ENCODE results near the gene CALN1. TPM values are rescaled to one million over a fixed set of nuclear protein-coding genes. Genes with fewer than 3 reads are reported as not detected.
A peak's percentile ranks its signal among the peaks of the same experiment; 100 is the strongest.

The CALN1 gene
- total RNA-seq, 1 donor from 2014 or later = not detected

GRCh38 chr7:71768450-71768849 is 643.7 kb downstream of the CALN1 start:
- H3K4me1 Mint-ChIP-seq (ENCODE audit: unreplicated experiment) = no peaks in the 10 kb centered on the region
- H3K27ac Mint-ChIP-seq (ENCODE audit: unreplicated experiment) = no peak overlapping the region
- DNase-seq (ENCODE audit: extremely low spot score, unreplicated experiment) = no peak
- no peak for TF ChIP-seq CTCF (IDR thresholded peaks at IDR 0.05)
- H3K36me3 Mint-ChIP-seq (ENCODE audit: unreplicated experiment) = no peaks in the 10 kb centered on the region
- H3K27me3 Mint-ChIP-seq (ENCODE audit: unreplicated experiment) = no peaks in the 10 kb centered on the region
- no peaks in the 10 kb centered on the region for H3K9me3 Mint-ChIP-seq (ENCODE audit: unreplicated experiment)
- H3K4me3 Mint-ChIP-seq (ENCODE audit: unreplicated experiment) = no peak overlapping the region

- no peak overlapping the region for H3K4me3 Mint-ChIP-seq (ENCODE audit: unreplicated experiment)
- H3K36me3 Mint-ChIP-seq (ENCODE audit: unreplicated experiment) = no peaks in the 10 kb centered on the region
- no peaks in the 10 kb centered on the region for H3K27me3 Mint-ChIP-seq (ENCODE audit: unreplicated experiment)
- DNase-seq (ENCODE audit: extremely low spot score, unreplicated experiment) = no peak
- H3K9me3 Mint-ChIP-seq (ENCODE audit: unreplicated experiment) = peaks cover 5% of the 10 kb centered on the region
- no peaks in the 10 kb centered on the region for H3K4me1 Mint-ChIP-seq (ENCODE audit: unreplicated experiment)
- no peak for TF ChIP-seq CTCF (IDR thresholded peaks at IDR 0.05)
- H3K27ac Mint-ChIP-seq (ENCODE audit: unreplicated experiment) = no peak overlapping the region
These were observed 646.1 kb downstream of the CALN1 start for GRCh38 chr7:71766016-71766415.

GRCh38 chr7:71761336-71761735 is 650.8 kb downstream of the CALN1 start:
- no peaks in the 10 kb centered on the region for H3K27me3 Mint-ChIP-seq (ENCODE audit: unreplicated experiment)
- no peak overlapping the region for H3K27ac Mint-ChIP-seq (ENCODE audit: unreplicated experiment)
- TF ChIP-seq CTCF (IDR thresholded peaks at IDR 0.05) = no peak
- no peaks in the 10 kb centered on the region for H3K36me3 Mint-ChIP-seq (ENCODE audit: unreplicated experiment)
- peaks cover 16% of the 10 kb centered on the region for H3K9me3 Mint-ChIP-seq (ENCODE audit: unreplicated experiment)
- no peaks in the 10 kb centered on the region for H3K4me1 Mint-ChIP-seq (ENCODE audit: unreplicated experiment)
- no peak overlapping the region for H3K4me3 Mint-ChIP-seq (ENCODE audit: unreplicated experiment)
- DNase-seq (ENCODE audit: extremely low spot score, unreplicated experiment) = no peak

GRCh38 chr7:71754828-71755227 is 657.3 kb downstream of the CALN1 start:
- no peak overlapping the region for H3K27ac Mint-ChIP-seq (ENCODE audit: unreplicated experiment)
- no peak for TF ChIP-seq CTCF (IDR thresholded peaks at IDR 0.05)

GRCh38 chr7:71753956-71754664 is 658.0 kb downstream of the CALN1 start:
- peaks cover 9% of the 10 kb centered on the region for H3K9me3 Mint-ChIP-seq (ENCODE audit: unreplicated experiment)
- no peak overlapping the region for H3K4me3 Mint-ChIP-seq (ENCODE audit: unreplicated experiment)
- H3K36me3 Mint-ChIP-seq (ENCODE audit: unreplicated experiment) = no peaks in the 10 kb centered on the region
- no peak for DNase-seq (ENCODE audit: extremely low spot score, unreplicated experiment)
- H3K4me1 Mint-ChIP-seq (ENCODE audit: unreplicated experiment) = no peaks in the 10 kb centered on the region
- no peak for TF ChIP-seq CTCF (IDR thresholded peaks at IDR 0.05)
- no peak overlapping the region for H3K27ac Mint-ChIP-seq (ENCODE audit: unreplicated experiment)
- H3K27me3 Mint-ChIP-seq (ENCODE audit: unreplicated experiment) = peaks cover 10% of the 10 kb centered on the region

More at GRCh38 chr7:71754828-71755227, 657.3 kb downstream of the CALN1 start:
- H3K36me3 Mint-ChIP-seq (ENCODE audit: unreplicated experiment) = no peaks in the 10 kb centered on the region
- DNase-seq (ENCODE audit: extremely low spot score, unreplicated experiment) = peak; percentile 57
- H3K4me1 Mint-ChIP-seq (ENCODE audit: unreplicated experiment) = no peaks in the 10 kb centered on the region
- H3K9me3 Mint-ChIP-seq (ENCODE audit: unreplicated experiment) = peaks cover 6% of the 10 kb centered on the region
- H3K4me3 Mint-ChIP-seq (ENCODE audit: unreplicated experiment) = no peak overlapping the region
- peaks cover 10% of the 10 kb centered on the region for H3K27me3 Mint-ChIP-seq (ENCODE audit: unreplicated experiment)

All from osteocyte (in vitro differentiated cells).